Raji (cell line): ENCODE data around the gene GPR101.

Experiments
- POLR2A ChIP-seq: IDR thresholded peaks from 2 replicates; pipeline ENCODE4 v1.6.1; 2011; ENCODE audit warnings: low read depth, low read length, control low read depth; ENCODE audit not compliant: insufficient read depth

The GPR101 gene

DNA sequence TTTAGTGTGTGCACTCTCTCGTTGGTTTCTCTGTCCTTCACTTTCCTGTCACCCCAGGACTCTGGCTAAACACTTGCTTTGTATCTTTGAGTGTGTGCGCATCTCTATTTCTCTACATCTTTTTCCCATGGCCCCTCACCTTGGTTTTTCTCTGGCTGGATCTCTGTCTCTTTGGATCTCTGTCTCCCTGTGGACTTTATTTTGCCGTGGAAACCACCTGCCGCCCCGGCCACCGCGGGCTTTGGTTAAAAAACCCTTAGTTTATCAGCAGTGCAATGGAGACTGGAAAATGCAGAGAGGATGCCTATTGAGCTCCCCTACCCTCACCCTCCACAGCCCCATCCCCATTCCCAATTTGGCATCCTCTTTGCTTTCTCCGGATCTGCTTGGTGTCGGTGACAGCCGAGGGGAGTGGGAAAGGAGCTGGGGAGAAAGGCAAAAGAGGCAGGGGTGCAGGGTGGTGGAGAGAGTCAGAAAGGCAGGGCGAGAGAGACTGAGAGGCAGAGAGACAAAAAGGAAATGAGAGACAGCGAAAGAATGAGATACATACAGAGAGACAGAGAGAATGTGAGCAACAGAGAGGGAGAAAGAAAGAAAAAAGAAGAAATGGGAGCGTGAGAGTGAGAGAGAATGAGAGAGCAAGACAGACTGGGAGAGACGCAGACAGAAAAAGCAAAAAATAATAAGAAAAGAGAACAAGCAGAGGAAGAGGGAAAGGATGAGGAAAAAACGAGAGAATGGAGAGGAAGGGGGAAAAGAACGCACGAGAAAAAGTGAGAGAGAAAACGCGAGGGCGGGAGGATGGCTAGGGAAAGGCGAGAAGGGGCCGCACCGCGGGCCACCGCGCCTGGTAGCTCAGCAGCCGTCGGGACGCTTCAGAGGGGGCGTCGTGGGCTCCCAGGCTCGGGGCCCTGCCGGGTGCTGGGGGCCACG is 688 bp downstream of the GPR101 start:
- no peak for TF ChIP-seq POLR2A

DNA sequence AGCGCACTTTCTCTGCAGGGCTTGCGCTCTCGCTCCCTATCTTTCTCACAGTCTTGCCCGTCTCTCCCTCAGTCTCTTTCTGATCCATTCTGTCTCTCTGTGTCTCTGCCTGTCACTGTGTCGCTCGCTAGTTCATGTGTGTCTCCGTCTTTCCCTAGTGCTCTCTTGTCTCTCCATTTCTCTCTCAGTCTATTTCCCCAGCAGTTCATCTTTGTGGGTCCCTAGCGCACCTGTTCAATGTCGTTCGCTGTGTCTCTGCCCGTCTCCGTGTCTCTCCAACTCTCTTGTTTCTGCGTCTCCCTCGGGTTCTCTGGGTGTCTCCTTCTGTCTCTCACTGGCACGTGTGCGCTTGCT is 1.5 kb downstream of the GPR101 start:
- TF ChIP-seq POLR2A, result no peak

DNA sequence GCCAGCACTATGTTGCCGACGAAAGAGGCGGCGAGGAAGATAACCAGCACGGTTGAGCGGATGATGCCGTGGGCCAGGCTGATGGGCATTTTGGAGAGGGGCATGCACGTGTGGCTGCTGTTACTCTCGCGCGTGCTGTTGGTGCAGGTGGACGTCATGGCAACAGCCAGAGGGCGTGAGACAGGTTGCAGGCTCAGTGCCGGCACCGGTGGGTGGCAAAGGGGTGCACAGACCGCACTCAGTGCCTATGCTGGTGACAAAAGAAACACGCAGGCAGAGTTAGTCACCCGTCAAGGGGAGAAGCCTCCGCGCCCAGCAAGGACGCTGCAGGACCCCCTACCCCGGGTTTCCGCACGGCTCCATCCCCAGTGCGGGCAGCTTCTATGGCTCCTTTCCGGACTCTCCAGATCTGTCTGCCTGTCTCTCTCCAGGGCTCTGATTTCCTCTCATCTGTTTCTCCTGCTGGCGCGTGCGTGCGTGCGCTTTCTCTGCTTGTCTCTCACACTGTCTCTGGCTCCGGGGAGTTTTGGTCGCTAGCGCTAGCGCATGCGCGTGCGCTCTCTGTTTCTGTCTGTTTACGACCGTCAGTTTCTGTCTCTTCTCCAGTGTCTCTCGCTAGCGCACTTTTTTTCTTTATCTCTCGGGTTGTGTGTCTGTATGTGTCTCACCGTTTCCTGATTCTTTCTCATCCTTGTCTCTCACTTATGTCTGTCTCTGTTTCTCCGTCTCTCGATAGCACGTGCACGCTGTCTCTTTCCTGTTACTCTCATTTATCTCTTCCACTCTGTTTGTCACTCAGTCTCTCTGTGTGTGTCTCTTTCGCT is 2.1 kb downstream of the GPR101 start:
- TF ChIP-seq POLR2A, result no peak

DNA sequence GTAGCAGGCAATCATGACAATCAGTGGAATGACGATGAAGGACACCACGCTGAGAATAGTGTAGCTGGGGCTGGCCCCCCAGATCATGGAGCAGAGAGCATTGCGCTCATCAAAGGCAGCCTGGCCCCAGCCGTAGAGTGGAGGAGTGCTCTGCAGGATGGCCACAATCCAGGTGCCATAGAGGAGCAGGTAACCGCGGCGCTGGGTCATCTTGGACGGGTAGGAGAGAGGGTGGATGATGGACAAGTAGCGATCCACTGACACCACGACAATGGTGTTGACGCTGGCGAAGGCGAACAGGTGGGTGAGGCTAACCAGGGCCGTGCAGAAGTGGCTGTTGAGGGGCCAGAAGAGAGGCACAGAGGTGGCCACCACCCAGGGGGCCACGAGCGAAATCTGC is 2.8 kb downstream of the GPR101 start:
- TF ChIP-seq POLR2A, result no peak

DNA sequence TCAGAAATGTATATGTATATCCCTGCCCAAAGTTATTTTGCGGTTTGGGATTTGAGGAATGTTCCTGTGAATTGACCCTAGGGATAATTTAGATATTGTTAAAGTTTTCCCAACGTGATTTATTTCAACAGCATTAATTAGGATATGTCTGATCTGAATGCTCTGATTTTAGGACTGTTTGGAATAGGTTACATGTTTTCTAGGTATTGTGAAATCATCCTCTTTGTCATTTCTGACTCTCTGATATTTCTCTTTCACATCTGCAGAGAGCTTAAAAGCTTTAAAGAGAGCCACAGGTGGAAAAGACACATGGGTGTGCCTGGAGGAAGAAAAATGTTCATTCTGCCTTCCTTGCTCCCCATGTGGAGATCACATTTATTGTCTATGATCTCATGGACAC is 5.1 kb downstream of the GPR101 start:
- TF ChIP-seq POLR2A, result no peak

DNA sequence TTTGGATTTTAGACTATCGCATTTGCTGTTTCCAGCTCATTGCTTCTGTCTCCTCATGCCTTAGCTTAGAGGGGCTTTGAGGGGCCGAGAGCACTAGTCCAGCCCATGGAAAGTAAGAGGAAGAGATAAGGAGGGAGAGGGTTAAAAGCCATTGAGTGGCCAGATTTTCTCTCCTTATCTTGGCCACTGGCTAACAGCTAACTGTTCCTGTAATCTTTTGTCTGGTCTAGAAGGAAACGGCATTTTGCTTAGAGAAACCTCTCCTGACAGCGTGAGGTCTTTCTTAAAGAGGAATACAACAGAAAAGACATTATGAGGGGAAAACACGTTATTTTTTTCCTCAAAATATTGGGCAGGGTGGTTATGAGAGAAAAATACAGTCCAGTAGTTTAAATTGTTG is 7.9 kb downstream of the GPR101 start:
- no peak for TF ChIP-seq POLR2A

DNA sequence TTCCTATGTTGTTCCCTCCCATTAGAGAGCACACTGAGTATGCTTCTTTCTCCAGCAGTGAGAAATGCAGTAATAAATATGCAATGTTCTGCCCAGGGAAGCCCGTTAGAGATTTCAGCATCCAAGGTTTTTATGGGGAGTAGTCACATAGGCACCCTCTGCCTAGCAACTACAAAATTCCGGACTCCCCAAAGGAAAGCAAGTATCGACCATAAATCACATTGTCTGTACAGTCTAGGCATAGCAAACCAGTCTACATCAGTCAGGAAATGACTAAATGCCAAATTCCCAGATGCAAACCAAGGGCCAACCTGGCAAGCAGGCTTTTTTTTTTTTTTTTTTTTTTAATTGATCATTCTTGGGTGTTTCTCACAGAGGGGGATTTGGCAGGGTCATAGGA is 34.8 kb downstream of the GPR101 start:
- no peak for TF ChIP-seq POLR2A
